Fibroblast of lung (primary cell): ENCODE measurements around the gene OR10P1.

Source experiments
- EZH2 ChIP-seq: IDR thresholded peaks from 2 replicates; pipeline ENCODE4 v1.5.1; 2012; ENCODE audit warnings: low read length, control low read depth, mild to moderate bottlenecking; ENCODE audit errors: missing control alignments
- TF ChIP-seq, protein P1 (sequence below), 2 donors: IDR thresholded peaks in 1 of 2; conservative IDR thresholded peaks in 1 of 2; 1 replicate in 1 of 2; 2 replicates in 1 of 2; pipeline ENCODE4 v1.5.1; 2011 to 2012; ENCODE audit warnings: low read length in 2 of 2, control low read depth in 1 of 2, inconsistent platforms in 1 of 2, low read depth in 1 of 2, mild to moderate bottlenecking in 1 of 2

DNA sequence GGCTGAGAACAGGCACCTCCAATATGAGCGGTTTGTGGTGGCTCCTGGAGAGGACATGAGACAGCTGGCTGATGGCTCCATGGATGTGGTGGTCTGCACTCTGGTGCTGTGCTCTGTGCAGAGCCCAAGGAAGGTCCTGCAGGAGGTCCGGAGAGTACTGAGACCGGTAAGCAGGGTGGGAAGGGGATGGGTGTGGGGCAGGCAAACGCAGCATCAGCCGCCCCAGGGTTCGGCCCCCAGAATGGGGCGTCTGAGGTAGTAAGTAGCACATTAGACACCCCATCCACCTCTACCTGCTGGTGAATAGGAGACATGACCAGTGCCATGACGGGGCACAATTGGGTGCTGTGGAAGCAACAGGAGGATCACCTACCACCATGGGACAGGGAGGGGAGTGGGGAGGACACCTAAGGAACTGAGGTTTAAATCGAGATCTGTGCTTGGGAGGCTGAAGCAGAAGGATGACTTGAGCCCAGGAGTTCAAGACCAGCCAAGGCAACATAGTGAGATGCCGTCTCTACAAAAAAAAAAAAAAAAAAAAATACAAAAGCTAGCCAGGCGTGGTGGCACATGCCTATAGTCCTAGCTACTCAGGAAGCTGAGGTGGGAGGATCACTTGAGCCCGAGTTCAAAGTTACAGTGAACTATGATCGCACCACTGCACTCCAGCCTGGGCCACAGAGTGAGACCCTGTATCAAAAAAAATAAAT, 45.5 kb downstream of the OR10P1 start:
- TF ChIP-seq, protein P1, sequence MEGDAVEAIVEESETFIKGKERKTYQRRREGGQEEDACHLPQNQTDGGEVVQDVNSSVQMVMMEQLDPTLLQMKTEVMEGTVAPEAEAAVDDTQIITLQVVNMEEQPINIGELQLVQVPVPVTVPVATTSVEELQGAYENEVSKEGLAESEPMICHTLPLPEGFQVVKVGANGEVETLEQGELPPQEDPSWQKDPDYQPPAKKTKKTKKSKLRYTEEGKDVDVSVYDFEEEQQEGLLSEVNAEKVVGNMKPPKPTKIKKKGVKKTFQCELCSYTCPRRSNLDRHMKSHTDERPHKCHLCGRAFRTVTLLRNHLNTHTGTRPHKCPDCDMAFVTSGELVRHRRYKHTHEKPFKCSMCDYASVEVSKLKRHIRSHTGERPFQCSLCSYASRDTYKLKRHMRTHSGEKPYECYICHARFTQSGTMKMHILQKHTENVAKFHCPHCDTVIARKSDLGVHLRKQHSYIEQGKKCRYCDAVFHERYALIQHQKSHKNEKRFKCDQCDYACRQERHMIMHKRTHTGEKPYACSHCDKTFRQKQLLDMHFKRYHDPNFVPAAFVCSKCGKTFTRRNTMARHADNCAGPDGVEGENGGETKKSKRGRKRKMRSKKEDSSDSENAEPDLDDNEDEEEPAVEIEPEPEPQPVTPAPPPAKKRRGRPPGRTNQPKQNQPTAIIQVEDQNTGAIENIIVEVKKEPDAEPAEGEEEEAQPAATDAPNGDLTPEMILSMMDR (conservative IDR thresholded peaks at IDR 0.05 in 1 of 2, IDR thresholded peaks at IDR 0.05 in 1 of 2; ENCODE audit: low read depth in 1 of 2, low read length in 2 of 2) = no peak
- TF ChIP-seq EZH2 = no peak
